SK-N-SH treated with all-trans-retinoic acid at 6 μM for 48 hours (cell line): ENCODE data around the gene PABPC4L.

Source experiments
- BACH2 ChIP-seq: fragments of 250-450 bp; sonication (Bioruptor Pico); IDR thresholded peaks from 2 replicates; pipeline ENCODE4 v1.9.0; 2021; ENCODE audit warnings: mild to moderate bottlenecking, borderline replicate concordance
- CREB5 ChIP-seq: fragments of 250-450 bp; sonication (Bioruptor Pico); IDR thresholded peaks from 2 replicates; pipeline ENCODE4 v1.5.1; 2020; ENCODE audit warnings: low read depth, mild to moderate bottlenecking, moderate library complexity
- CSDC2 ChIP-seq: fragments of 250-450 bp; sonication (Bioruptor Pico); IDR thresholded peaks from 2 replicates; pipeline ENCODE4 v1.5.0; 2020; ENCODE audit warnings: mild to moderate bottlenecking, moderate library complexity
- ISL1 ChIP-seq: fragments of 250-450 bp; sonication (Bioruptor Pico); IDR thresholded peaks from 2 replicates; pipeline ENCODE4 v2.1.2; 2022; ENCODE audit warnings: mild to moderate bottlenecking, moderate library complexity
- OSR1 ChIP-seq: fragments of 250-450 bp; sonication (Bioruptor Pico); IDR thresholded peaks from 2 replicates; pipeline ENCODE4 v1.8.0; 2022; ENCODE audit warnings: moderate library complexity, mild to moderate bottlenecking, inconsistent platforms
- PATZ1 ChIP-seq: fragments of 250-450 bp; sonication (Bioruptor Pico); IDR thresholded peaks from 2 replicates; pipeline ENCODE4 v1.8.0; 2020; ENCODE audit warnings: mild to moderate bottlenecking, moderate library complexity, borderline replicate concordance
- RARB ChIP-seq: fragments of 250-450 bp; sonication (Bioruptor Pico); IDR thresholded peaks from 2 replicates; pipeline ENCODE4 v1.8.0; 2021; ENCODE audit warnings: mild to moderate bottlenecking, moderate library complexity
- TSHZ2 ChIP-seq: fragments of 250-450 bp; sonication (Bioruptor Pico); IDR thresholded peaks from 2 replicates; pipeline ENCODE4 v1.5.0; 2020; ENCODE audit warnings: mild to moderate bottlenecking, moderate library complexity
- ZFP3 ChIP-seq: fragments of 250-450 bp; sonication (Bioruptor Pico); IDR thresholded peaks from 2 replicates; pipeline ENCODE4 v1.5.0; 2020; ENCODE audit warnings: mild to moderate bottlenecking, moderate library complexity
- ZFP30 ChIP-seq: fragments of 450-650 bp; formaldehyde crosslinking; IDR thresholded peaks from 2 replicates; pipeline ENCODE4 v1.5.0; 2022; ENCODE audit warnings: mild to moderate bottlenecking, moderate library complexity

GRCh38 chr4:134189480-134189879 is 12.1 kb downstream of the PABPC4L start:
- no peak for TF ChIP-seq RARB (CRISPR knock-in tag)
- no peak for TF ChIP-seq CREB5
- TF ChIP-seq ISL1 (CRISPR knock-in tag) = no peak
- TF ChIP-seq ZFP3 (CRISPR knock-in tag) = no peak
- TF ChIP-seq PATZ1 (CRISPR knock-in tag) = no peak
- no peak for TF ChIP-seq ZFP30
- no peak for TF ChIP-seq BACH2
- no peak for TF ChIP-seq TSHZ2 (CRISPR knock-in tag)
- TF ChIP-seq CSDC2 (CRISPR knock-in tag) = no peak
- no peak for TF ChIP-seq OSR1
